H1 (cell line): ENCODE results near the gene SMU1. TPM values are rescaled to one million over a fixed set of nuclear protein-coding genes. Genes with fewer than 3 reads are reported as not detected.

Experiments
- CHD1 ChIP-seq: IDR thresholded peaks from 2 replicates; pipeline ENCODE4 v1.6.1; 2012; ENCODE audit warnings: low read depth, low read length, improper control_type of control experiment
- EGR1 ChIP-seq: IDR thresholded peaks from 2 replicates; pipeline ENCODE4 v1.6.1; 2011; ENCODE audit warnings: low read depth, low read length, borderline replicate concordance
- SIRT6 ChIP-seq: IDR thresholded peaks from one replicate; pipeline ENCODE4 v1.7.1; 2012; ENCODE audit warnings: low read length, inconsistent platforms
- polyA plus RNA-seq, 7 experiments: library from polyadenylated mRNA; depleted of rRNA in 3 of 7; stranded (reverse) in 5 of 7; unstranded in 2 of 7; fragments of >200 nt in 5 of 7; fragments of 200-250 nt in 2 of 7; gene quantifications; 1 replicate in 5 of 7; 2 replicates in 1 of 7; 4 replicates in 1 of 7; pipeline versions ENCODE4 v1.2.1 to v1.2.3, GENCODE V29; 2011 to 2013; ENCODE audit warnings: missing spikeins in 2 of 7, mixed read lengths in 2 of 7
- total RNA-seq: library from RNA; stranded (reverse); fragmentation: NEBNext Ultra II Directional; extraction: Animal tissue kit (Norgen Biotek cat#: 25700); gene quantifications from 2 replicates; pipeline ENCODE4 v1.2.1, GENCODE V29; 2021
- TF ChIP-seq, protein P1 (sequence below): fragments of 300-600 bp; sonication (generic); IDR thresholded peaks from 2 replicates; pipeline ENCODE4 v1.7.1; 2012; ENCODE audit warnings: low read length, moderate library complexity, mild to moderate bottlenecking, inconsistent platforms; ENCODE audit not compliant: insufficient replicate concordance
- TF ChIP-seq, protein P2 (sequence below): IDR thresholded peaks from 2 replicates; pipeline ENCODE4 v1.6.1; 2012; ENCODE audit warnings: low read length, inconsistent platforms

The SMU1 gene
- total and polyA plus RNA-seq, 2 of the 8 experiments (the other 6 are each of a cell fraction or from before 2014, with no cell fraction given) = 8.4 to 26.0 TPM

DNA sequence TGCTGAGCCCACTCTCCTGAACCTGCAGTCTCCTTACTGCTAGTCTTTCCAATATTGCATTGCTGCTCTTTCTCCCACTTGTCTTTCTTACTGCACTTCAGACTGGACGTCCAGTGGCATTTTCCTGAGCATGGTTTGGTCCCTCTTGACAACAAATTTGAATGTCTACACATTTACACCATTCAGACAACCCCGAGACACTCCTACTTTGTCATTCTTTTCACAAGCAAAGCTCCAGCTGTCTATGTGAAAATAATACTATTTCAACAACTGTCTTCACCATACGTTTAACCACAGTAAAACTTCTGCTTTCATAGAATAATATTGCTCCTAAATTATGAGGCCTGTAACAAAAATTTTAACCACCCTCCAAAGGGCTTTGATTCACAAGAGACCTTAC is 64.6 kb downstream of the SMU1 start (continued):
- TF ChIP-seq, protein P1, sequence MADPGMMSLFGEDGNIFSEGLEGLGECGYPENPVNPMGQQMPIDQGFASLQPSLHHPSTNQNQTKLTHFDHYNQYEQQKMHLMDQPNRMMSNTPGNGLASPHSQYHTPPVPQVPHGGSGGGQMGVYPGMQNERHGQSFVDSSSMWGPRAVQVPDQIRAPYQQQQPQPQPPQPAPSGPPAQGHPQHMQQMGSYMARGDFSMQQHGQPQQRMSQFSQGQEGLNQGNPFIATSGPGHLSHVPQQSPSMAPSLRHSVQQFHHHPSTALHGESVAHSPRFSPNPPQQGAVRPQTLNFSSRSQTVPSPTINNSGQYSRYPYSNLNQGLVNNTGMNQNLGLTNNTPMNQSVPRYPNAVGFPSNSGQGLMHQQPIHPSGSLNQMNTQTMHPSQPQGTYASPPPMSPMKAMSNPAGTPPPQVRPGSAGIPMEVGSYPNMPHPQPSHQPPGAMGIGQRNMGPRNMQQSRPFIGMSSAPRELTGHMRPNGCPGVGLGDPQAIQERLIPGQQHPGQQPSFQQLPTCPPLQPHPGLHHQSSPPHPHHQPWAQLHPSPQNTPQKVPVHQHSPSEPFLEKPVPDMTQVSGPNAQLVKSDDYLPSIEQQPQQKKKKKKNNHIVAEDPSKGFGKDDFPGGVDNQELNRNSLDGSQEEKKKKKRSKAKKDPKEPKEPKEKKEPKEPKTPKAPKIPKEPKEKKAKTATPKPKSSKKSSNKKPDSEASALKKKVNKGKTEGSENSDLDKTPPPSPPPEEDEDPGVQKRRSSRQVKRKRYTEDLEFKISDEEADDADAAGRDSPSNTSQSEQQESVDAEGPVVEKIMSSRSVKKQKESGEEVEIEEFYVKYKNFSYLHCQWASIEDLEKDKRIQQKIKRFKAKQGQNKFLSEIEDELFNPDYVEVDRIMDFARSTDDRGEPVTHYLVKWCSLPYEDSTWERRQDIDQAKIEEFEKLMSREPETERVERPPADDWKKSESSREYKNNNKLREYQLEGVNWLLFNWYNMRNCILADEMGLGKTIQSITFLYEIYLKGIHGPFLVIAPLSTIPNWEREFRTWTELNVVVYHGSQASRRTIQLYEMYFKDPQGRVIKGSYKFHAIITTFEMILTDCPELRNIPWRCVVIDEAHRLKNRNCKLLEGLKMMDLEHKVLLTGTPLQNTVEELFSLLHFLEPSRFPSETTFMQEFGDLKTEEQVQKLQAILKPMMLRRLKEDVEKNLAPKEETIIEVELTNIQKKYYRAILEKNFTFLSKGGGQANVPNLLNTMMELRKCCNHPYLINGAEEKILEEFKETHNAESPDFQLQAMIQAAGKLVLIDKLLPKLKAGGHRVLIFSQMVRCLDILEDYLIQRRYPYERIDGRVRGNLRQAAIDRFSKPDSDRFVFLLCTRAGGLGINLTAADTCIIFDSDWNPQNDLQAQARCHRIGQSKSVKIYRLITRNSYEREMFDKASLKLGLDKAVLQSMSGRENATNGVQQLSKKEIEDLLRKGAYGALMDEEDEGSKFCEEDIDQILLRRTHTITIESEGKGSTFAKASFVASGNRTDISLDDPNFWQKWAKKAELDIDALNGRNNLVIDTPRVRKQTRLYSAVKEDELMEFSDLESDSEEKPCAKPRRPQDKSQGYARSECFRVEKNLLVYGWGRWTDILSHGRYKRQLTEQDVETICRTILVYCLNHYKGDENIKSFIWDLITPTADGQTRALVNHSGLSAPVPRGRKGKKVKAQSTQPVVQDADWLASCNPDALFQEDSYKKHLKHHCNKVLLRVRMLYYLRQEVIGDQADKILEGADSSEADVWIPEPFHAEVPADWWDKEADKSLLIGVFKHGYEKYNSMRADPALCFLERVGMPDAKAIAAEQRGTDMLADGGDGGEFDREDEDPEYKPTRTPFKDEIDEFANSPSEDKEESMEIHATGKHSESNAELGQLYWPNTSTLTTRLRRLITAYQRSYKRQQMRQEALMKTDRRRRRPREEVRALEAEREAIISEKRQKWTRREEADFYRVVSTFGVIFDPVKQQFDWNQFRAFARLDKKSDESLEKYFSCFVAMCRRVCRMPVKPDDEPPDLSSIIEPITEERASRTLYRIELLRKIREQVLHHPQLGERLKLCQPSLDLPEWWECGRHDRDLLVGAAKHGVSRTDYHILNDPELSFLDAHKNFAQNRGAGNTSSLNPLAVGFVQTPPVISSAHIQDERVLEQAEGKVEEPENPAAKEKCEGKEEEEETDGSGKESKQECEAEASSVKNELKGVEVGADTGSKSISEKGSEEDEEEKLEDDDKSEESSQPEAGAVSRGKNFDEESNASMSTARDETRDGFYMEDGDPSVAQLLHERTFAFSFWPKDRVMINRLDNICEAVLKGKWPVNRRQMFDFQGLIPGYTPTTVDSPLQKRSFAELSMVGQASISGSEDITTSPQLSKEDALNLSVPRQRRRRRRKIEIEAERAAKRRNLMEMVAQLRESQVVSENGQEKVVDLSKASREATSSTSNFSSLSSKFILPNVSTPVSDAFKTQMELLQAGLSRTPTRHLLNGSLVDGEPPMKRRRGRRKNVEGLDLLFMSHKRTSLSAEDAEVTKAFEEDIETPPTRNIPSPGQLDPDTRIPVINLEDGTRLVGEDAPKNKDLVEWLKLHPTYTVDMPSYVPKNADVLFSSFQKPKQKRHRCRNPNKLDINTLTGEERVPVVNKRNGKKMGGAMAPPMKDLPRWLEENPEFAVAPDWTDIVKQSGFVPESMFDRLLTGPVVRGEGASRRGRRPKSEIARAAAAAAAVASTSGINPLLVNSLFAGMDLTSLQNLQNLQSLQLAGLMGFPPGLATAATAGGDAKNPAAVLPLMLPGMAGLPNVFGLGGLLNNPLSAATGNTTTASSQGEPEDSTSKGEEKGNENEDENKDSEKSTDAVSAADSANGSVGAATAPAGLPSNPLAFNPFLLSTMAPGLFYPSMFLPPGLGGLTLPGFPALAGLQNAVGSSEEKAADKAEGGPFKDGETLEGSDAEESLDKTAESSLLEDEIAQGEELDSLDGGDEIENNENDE = no peak
- TF ChIP-seq SIRT6 (no peak), EGR1 (no peak), CHD1 (no peak)
- TF ChIP-seq, protein P2, sequence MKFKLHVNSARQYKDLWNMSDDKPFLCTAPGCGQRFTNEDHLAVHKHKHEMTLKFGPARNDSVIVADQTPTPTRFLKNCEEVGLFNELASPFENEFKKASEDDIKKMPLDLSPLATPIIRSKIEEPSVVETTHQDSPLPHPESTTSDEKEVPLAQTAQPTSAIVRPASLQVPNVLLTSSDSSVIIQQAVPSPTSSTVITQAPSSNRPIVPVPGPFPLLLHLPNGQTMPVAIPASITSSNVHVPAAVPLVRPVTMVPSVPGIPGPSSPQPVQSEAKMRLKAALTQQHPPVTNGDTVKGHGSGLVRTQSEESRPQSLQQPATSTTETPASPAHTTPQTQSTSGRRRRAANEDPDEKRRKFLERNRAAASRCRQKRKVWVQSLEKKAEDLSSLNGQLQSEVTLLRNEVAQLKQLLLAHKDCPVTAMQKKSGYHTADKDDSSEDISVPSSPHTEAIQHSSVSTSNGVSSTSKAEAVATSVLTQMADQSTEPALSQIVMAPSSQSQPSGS = no peak
